DMS114 treated with DMSO at 0.1 percent for 48 hours (cell line): ENCODE data around the gene ITGB2.

Experiments
- DNase-seq: peaks from one replicate; lab custom pipeline; 2025; ENCODE audit not compliant: unreplicated experiment; lab: John Stamatoyannopoulos, UW

The ITGB2 gene

DNA sequence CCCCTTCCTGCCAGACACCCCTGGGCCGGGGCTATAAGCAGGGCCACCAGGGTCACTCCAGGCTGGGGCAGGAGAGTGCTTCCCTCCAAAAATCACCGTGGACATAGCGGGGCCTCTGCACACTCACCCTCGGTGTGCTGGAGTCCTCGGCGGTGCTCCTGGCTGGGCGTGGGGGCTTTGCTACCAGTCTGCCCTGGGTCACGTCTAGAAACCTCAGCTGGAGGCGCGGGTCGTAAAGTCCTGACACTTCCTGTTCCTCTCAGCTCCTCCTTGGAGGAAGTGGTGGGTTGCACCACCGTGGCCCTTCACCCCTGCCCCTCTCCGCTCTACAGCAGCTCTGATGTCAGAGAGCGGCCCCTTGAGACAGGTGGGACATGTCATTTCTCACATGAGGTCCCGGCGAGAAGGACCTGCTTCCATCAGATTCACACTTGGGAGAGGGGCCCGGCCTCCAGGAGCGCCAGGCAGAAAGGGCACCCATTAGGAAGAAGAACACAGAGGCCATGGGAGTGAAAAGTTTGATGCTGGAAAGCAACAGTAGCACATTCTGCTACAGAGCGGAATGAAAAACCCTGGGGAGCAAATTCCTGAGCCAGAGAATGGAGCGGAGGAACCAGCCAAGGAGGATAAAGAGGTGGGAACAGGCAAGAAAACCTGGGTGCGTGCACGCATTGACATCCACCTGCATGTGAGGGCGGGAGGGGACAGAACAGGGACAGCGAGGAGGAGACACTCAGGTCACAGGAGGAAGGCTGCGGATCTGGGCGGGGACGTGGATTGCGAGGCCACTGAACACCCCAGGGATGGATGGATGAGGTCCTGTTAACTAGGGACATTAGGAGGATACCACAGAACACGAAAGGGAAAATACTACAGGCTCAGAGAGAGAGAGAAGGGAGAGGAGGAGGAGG lies at the start of gene ITGB2:
TSS of gene ITGB2 (minus strand) at position 206 of the 911 bp plus-strand sequence. CDS start 10,117 bp downstream, outside the sequence.
- DNase-seq = no peak

DNA sequence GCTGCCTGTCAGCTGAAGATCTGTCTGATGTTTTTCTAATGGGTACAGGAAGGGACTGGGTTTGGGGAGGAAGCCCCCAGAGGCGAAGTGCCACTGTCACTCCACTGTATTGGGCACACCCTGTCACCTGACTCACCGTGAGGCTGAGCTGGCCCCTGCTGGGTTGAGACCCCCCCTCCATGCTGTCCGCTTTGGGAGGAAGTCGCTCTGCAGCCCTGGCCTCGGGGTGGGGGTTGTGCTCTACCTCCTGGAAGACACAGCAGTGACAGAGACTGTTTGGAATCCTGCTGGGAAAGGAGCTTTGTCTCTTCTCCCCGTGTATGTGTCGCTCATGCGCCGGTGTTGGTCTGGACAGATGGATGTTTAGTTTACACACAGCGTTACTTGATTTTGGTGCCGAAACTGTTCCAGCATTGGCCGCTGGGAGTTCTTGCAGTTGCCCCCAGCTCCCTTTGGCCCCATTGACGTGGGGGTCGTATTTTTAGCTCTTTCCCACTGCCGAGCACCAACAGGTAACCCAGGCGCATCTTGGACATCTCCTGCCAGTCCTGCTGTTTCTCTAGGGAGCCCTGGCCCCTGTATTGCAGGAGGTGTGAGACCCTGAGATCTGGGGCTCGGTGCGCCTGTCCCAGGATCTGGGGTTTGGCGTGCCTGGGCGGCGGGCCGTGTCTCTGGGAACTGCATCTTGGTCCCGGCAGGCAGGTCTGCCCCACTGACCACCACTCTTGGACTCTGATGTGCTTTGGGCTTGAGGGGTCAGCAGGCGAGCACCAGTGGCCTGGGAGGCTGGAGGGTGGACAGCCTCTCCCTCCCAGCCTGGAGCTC lies 49.4 kb upstream of the ITGB2 start:
- no peak for DNase-seq

DNA sequence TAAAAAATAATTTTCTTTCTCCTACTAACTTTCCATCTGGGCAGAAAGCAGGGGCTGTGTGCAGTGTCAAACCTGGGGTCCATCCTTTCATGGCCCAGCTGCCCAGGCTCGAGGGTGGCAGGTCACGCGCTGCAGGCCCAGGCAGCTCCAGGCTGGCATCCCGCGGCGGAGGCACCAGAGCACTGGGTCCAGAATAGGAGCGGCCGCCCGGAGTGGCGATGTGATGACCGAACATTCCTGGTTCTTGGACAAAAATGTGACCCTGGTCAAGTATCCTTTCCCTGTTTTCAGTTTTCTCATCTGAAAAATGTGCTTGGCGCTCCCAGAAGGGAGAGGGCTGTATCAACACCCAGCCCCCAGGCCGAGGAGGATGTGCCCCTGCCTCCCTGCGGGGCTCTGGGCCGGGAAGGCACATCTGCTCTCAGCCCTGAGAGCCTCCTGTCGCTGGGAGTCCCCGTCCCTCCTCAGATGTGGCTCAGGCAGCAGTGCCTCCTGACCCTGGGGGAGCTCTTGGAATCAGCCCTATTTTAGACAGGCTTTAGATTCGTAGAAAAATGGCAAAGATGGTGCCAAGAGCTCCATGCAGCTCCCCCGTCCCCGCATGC lies 48.5 kb upstream of the ITGB2 start:
- no peak for DNase-seq

DNA sequence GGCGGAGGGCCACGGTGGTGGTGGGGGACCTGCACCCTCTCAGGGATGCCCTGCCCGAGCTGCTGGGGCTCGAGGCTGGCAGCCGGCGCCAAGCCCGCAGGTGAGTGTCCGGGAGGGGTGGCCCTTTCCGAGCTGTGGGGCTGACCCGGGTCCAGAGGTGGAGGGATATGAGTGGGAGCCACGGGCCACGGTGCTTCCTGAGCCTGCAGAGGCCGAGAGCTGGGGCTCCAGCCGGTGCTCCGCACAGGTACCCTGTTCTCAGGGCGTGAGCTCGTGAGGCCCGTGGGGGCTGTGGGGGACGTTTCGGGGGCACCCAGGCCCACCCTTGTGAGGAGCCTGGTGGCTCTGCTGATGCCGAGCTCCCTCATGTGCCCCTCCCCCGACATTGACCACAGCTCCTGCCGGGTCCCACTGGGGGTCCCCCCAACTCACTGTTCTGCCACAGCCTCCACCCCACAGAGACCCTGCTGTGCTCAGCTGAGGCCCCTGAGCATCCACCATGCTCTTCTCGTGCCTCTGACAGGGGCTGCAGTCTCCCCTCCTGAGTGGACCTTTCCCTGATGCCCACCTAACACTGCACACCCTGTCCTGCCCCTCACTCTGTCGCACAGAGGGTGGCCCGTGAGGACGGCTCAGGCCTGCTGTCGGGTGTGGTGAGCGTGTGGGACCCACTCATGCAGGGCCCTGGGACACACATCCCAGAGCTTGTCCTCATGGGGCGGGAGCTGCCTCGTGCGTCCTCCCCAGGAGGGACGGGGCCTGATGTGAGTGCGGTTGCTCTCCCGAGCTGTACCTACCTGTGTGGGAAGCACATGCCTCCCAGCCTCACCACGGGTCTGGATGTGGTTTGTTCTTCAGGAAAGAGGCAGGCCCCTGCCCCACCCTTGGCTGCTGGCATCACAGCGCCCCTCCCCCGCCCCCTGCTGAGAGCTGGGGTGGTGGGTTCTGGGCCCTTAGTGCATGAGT lies 46.7 kb upstream of the ITGB2 start:
- no peak for DNase-seq

DNA sequence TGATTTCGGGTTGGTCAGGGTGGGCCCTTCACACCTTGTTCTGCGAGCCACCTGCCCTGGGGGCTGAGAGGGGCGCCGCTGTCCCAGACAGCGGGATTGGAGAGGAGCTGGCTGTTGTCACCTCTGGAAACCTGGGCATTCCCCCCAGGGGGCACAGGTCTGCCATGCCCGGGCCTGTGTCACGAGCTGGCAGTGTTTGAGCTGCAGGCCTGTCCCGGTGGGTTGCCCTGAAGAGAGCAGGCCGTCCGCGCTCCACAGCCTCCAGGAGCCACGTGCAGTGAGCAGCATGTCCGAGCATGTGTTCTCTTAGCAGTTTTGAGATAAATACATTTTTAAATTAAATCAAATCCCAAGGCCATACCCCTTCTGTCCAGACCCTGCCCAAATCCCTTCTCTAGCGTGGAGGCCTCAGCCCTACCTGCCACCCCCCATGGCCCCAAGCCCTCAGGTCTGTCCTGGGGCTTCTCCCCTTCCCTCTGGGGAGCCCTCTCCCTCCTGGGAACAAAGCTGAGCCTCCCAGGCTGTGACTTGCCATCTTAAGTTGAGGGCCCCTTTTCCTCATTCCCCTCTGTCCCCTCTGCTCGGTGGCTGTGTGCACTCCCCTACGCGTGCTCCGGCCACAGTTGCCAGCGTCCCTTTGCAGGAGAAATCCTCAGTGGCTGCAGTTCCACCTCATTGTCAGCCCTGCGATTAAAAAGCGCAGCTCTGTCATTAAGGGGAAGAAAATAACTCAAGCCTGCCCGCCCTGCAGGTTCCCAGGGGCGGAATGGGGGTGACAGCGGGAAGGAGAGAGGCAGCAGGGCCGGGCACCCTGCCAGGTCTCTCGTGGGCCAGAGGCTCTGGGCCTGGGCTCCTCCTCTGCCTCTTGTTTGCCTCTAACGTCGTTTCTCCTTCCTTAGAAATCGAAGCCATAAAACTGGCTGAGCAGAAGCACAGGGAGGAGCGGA lies 45.7 kb upstream of the ITGB2 start:
- no peak for DNase-seq

DNA sequence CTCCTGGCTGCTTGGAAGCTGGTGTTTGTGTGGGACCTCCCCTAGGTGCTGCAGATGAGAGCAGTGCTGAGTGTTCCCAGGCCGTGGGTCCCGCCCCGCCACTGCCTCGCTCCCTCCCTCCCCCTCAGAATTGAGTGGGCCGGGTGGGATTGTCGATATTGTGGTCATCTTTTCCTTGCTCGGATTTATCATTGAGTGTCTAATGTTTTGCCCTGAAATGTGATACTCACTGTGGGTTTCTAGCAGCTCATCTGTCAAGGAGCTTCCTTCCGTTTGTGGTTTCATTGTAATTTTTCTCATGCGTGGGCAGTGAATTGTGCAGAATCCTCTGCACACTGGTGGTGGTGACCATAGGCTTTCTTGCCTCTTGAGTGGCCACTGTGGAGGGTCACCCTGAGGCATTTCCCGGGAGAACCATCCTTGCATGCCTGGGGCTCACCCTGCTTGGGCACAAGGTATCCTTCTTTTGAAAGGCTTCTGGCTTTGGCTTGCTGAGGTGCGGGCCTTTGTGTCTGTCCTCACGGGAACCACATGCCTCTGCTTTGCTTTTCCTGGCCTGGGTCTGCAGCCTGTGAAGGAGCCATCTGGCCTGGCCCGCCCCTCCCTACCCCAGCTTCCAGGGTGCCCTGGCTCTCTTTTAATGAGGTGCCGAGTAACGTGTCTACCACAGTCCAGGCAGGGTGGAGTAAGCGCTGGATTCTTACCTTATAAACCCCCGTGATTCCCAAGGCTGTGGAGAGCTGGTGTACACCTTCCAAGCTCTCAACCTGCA lies 44.7 kb upstream of the ITGB2 start:
- DNase-seq = no peak

DNA sequence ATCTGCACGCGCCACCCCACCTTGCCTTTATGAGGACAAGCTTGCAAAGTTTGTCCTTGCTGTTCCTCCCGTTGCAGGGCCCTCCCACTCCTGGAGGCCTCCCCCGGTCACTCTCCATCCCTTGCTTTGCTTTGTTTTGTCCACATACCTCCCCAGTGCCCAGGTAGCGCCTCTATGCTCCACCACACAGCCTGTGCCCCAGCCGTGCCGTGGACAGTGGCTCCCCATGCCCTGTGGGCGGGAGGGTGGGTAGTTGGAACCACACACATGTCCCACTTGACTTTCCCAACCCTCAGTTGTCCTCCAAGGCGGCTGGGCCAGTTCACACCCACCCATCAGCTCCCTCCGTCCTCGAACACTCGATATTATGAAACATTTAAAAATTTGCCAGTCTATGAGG lies 43.7 kb upstream of the ITGB2 start:
- DNase-seq = no peak

DNA sequence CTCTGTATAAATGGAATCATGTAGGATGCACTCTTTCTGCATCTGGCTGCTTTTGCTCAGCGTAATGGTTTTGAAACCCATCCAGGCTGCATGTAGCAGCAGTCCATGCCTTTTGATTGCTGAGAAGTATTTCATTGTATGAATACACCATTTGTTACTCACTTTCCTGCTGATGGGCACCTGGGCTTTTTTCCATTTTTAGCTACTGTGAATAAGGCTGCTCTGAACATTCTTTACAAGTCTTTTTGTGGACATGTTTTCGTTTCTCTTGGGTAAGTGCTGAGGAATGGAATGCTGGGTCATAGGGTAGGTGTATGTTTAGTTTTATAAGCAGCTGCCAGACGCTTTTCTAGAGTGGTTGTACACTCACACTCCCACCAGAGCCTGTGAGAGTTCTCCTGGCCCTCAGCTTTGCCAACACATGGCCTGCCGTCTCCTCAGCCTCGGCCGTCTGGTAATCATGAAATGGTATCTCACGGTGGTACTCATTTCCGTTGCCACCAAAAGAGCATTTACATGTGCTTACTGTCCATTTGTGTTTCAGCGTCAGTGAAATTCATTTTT lies 41.8 kb upstream of the ITGB2 start:
- no peak for DNase-seq

DNA sequence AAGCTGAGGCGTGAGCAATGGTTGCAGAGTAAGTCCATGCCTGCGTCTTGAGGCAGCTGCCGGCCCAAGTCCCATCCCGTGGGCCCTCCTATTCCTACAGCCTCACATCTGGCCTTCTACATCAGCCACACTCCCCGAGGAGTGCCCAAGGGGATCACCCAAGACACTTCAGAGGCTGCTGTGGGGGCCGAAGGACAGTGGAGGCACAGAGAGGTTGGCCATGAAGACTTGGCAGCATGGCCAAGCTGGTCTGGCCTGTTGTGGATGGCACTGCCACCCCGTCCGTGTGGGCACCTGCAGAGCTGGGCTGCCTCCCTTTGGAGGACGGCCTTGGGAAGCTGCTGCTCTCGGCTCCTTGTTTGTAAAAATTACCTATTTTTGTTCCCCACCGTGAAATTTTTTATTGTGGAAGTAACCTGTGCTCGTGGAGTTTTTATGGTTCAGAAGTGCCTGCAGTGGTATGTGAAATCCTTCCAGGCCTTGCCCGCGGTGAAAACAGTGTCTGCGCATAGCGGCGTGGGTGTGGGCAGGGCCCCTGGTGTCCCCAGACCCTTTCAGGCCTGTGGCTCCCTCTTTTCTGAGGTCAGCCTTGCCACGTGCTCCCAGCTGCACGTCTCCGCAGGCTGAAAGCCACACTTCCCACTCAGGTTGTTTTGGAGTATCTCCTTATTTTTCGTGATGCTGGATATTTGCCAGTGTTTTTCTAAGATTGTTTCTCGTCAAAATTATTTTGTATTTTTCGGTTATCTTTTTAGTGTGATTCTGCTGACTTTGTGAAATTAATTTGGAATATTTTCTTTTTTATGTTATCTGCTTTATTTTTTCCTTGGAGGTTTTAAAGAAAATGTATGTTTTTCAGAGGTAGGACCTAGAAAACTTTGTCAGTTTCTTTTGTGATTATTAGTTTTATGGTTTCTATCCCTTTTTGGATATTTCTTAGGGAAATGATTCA lies 39.7 kb upstream of the ITGB2 start:
- DNase-seq = no peak

DNA sequence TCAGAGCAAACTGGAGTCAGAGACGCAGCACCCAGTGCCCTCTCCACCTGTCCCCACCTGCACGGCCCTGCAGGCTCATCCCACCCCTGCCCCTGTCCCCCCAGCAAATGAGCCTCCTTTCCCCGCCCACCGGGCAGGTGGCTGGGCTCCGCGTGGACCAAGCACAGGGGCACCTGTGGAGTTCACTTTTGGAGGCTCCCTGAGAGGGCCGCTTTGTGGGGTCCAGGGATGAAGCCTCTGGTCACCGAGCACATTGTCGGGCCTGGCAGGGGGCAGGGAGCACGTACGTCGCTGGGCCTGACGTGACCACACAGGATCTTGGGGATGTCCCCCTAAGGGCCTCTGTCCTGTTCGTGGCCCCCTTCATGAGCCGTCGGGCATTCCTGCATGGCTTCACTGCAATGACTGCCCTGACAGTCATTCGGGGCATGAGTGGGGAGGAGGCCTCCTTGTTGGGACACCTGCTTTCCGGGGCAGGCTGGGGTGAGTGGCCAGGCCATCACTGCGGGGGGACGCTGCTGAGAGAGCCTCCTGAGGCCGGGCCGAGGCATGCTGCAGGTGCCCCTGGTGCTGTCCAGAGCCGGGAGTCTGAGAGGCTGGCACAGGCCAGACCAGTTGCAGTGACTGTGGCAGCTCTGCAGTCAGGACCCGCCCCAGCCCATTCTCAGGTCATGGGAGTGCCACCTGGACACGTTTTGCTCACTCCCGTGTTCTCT lies 38.8 kb upstream of the ITGB2 start:
- no peak for DNase-seq

DNA sequence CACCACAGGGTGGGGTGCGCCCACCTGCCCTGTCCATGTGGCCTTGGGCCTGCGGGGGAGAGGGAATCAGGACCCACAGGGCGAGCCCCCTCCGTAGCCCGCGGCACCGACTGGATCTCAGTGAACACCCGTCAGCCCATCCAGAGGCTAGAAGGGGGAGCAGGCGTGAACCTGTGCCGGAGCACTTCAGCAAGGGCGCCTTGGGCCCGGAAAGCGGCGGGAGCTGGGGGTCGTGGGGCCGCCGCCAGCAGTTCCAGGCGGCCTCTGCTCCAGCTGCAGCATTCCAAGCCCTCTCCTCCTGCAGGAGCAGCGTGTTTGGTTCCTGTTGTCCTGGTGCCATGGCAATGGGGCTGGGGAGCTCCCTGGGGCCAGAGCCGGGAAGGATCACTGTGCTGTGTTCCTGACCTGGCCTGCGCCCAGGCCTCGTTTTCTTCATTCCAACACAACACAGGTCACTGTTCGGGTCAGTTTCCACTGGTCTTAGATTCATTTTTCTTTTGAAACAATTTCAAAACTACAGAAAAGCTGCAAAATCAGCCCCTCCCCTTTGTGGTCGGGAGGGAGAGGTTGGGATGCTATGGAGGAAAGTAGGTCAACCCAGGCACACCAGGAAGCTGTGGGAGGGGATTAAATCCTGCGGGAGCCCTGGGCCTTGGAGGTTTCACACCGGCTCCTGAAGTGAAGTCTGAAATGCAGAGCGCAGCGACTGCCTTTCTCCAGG lies 37.9 kb upstream of the ITGB2 start:
- no peak for DNase-seq

DNA sequence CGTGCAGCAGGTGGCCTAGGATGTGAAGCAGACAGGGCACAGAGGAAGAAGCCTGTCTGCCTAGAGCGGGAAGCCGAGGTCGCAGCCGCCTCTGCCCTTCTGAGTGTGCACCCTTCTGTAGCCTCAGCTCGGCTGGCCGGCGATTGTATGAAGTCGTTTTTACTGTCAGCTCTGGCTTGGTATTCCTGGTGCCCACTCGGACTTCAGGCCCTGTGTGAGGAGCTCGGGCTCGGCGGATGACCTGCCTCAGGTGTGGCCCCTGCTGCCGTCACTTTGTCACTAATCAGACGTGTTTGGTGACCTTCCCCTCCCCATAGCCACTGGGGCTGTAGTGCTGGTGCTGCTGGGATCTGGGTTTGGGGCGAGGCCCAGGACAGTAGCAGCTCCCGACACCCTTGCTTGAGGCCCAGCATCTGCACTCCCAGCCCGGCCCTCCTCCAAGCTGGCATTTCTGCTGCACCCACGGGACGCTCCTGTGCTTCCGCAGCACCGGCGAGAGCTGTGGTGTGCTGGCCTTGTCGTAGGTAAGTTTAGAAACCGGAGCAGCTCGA lies 37.3 kb upstream of the ITGB2 start:
- no peak for DNase-seq

DNA sequence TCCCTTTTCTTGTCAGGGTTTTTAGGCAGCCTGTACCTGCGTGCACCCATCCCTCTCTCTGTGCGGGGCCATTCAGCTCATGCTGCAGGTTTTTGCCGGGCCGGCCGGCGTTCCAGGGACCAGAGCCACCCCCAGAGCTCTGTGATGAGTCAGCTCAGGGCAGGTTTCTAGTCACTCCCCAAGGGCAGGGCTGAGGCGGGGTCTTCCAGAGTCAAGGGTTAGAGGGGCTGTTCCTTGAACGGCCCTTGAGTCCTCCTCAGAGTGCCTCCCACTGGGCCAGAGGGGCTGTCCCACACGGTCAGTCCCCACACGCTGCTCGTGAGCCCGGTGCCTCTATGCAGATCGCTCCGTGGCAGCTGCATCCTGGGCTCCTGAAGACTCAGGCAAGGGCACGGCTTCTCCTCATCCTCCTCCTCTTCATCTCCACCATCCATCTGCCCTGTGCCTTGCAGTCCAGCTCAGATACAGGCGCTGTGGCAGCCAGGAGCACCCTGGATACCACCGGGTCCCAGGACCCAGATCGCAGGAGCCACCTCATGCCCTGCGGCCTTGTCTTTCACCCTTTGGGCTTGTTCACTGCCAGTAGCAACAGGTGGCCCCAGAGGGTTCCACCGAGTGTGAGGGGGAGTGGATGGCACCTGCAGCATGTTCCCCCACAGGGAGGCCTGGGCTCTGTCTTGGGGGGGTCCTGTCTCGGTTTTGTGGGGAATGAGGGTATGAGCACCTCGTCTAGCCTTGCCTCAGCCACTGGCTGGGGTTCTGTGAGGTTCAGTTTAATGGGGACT lies 36.5 kb upstream of the ITGB2 start:
- DNase-seq = no peak

DNA sequence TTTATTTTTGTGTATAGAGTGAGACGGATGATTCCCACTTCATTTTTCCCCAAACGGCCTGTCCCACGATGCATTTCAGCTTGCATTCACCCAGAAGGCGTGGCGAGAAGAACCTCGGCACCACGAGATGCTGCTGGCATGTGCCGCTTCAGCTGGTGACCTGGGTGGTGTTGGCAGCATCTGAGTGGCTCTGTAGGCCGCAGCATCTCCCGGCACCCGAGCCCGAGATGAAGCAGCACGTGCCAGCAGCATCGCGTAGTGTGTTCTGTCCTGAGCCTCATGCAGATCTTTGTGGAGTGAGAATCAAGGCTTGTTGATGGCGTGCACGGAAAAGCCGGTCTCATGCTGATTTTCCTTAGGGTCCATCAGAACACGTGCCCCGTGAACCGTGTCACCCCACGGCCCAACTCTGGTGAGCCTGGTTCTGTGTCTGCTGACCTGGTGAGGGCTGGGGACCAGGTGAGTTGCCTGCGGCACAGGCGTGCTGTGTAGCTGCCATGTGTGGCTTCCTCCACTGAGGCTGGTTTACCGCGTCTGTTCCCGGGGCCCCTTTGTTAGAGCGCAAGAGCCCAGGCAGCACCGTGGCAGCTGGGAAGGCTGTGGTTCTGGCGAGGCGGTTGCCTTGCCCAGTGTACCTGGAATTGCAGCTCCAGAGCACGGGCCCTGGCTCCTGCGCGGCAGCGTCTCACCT lies 35.8 kb upstream of the ITGB2 start:
- DNase-seq = no peak
